Activated CD8-positive, alpha-beta memory T cell treated with anti-CD3 and anti-CD28 coated beads, Interleukin-2, amount 50 U/mL, for 48 hours (primary cell): ENCODE results near the gene NEURL3.

Experiments used
- DNase-seq: peaks from one replicate; pipeline ENCODE4 v3.0.0-alpha.2; 2020

NEURL3 gene

DNA sequence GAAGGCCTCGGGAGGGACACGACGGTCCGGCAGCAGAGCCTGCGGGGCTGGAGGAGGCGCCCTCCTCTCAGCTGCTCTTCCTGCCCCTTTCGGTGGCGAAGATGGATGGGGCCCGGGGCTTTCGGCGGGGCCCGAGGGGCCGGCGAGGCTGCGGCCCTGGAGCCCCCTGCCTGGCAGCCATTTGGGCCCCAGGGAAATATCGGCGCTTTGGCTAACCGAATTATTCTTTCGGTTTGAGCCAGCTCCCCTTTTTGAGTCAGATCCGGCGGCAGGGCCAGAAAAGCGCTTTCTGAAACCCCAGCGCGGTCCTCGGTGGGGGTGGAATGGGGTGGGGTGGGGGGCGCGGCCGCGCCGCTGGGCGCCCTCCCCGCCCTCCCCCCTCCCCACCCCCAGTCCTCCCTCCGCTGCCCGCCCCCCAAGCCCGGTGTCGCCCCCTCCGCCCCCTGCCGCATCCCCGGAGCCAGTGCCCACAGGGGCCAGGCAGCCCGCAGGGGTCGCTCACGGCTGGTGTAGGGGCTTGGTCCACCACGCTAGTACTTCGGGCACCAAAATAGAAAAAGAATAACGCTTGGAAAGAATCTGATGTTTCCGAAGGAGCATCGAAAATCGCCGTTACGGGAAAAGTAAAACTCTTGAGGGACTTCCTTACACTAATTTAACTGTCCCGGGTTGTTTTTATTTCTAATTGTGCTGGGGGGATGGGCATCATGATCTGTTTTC, 22.3 kb upstream of the NEURL3 start:
- DNase-seq, result peak; percentile 87

GRCh38 chr2:96526615-96527285, 21.6 kb upstream of the NEURL3 start:
- peak; percentile 56 for DNase-seq

- peak; percentile 57 for DNase-seq
These were observed 21.0 kb upstream of the NEURL3 start for GRCh38 chr2:96526101-96526591.

- DNase-seq, result no peak
These were observed 20.0 kb upstream of the NEURL3 start for GRCh38 chr2:96525211-96525507.

DNA sequence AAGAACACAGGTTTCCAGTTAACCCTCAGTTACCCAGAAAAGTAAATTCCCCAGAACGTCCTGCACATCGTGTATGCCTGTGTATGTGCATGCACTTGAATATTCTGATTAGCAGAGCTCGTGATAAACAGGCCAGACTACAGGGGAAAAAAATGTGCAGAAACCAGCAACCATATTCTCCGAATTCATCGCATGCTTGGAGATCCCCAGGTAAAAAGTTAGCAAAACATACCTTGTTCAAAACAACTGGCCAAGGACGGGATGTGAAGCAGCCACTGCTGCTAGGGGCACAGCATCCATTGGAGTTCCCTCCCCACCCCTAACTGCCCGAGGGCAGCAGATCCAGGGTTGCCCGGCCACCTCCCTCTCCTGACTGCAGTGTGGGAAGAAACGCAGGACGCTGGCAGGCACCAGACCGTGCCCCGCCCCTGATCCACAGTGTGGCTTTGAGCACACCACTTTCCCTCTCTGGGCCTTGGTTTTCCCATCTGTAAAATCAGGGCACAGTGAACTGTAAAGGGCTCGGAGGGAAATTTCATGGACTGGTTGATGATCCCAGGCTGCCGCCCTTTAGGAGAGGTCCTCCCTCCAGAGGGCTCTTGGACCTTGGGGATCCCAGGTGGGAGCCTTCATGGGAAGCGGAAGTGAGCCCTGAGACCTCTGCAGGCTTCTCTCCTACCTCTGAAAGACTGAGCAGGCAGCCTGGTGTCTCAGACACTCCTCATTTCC, 19.5 kb upstream of the NEURL3 start:
- DNase-seq, result peak; percentile 61

- peak; percentile 54 for DNase-seq
These were observed 18.7 kb upstream of the NEURL3 start for GRCh38 chr2:96523659-96524481.

- peak; percentile 51 for DNase-seq
These were observed 17.4 kb upstream of the NEURL3 start for GRCh38 chr2:96522304-96523203.

DNA sequence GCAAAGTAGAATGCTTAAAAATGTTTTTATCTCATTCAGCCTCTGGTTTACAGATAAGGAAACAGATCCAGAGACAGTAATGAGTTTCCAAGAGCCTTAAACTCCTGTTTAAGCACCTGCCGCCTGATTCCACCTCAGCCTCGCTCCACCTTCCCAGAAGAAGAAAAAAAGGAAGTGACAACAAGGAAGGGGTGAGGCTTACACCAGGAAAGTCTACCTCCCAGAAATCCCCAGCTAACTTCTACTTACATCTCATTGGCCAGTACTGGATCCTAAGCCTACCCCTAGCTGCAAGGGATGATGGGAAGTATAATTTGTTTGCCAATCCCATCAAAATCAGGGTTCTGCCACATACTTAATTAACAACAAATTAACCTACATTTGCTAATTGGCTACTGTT, 16.1 kb upstream of the NEURL3 start:
- DNase-seq, result no peak

- no peak for DNase-seq
These were observed 15.5 kb upstream of the NEURL3 start for GRCh38 chr2:96520697-96521096.

DNA sequence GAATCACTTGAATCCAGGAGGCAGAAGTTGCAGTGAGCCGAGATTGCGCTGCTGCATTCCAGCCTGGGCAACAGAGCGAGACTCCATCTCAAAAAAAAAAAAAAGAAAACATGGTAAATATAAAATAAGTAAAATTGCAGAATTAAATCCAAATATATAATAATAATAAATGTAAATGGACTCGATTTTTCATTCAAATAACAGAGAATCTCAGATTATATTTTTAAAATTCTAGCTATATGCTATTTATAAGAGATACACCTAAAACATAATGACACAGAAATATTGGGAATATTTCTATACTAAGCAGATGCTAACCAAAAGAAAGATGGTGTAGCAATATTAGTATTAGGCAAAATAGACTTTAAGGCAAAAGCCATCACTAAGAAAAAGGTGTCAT, 15.1 kb upstream of the NEURL3 start:
- DNase-seq, result no peak

DNA sequence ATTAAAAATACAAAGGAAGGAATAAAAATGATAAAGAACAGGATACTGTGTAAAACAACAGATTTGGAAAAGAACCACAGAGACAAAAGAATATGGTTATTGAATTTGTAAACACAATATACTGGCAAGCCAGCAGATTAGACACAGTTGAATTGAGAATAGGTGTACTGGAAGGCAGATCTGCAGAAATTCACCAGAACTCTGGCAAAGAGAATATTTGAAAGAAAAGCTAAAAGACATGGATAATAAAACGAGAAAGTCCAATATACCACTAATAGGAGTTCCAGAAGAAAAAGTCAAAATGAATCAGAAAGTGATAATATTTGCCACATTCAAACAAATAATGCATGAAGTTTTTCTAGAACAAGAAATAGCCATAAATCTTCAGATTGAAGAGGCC, 11.9 kb upstream of the NEURL3 start:
- no peak for DNase-seq

DNA sequence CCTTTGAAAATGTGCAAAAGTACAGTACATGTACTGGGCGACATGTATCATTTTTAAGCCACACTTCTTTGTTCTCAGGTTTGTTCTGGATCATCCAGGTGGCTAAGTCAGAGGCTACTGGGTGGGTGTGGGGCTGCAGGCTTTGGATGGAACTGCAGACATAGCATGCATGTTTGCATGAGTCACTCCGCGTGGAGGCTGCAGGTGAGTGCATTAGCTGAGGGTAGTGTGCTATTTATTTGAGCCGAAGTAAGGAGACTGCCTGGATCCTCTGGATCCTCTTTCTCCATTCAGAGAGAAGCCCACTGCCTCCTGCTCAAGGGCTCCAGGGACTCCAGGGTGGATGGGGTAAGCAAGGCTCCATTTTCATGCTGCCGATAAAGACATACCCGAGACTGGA, 9.4 kb upstream of the NEURL3 start:
- peak; percentile 46 for DNase-seq

GRCh38 chr2:96512341-96512740, 7.2 kb upstream of the NEURL3 start:
- peak; percentile 38 for DNase-seq

GRCh38 chr2:96511851-96512250, 6.7 kb upstream of the NEURL3 start:
- peak; percentile 54 for DNase-seq

DNA sequence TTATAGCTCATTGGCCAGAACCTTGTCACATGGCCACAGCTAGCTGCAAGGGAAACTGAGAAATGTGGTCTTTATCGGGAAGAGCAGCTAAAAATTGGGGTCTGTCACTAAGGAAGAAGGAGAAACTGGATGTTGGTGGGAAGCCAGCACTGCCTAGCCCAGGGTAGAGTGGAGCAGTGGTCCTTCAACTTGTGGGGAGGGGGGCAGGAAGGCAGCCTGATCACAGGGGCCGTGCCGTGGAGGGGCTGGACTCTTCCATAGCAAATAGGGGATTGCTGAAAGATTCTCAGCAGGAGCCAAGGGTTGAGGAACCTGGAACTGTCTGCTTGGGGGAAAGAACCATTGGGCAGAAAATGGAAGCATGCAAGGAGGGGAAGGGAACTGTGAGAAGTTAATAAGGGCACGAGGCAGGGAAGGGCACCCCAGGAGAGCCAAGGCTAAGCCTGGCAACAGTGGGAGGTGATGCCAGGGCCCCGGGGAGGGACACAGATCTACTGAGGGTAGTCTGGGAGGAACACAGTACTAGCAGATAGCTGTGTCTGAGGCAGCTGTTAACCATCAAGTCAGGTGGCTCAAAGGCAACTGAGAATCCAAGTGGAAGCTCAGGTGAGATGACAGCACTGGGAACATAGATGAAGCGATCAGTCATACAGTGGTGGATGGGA, 5.9 kb upstream of the NEURL3 start:
- DNase-seq, result peak; percentile 45

- DNase-seq, result no peak
These were observed 4.7 kb upstream of the NEURL3 start for GRCh38 chr2:96509847-96510230.

DNA sequence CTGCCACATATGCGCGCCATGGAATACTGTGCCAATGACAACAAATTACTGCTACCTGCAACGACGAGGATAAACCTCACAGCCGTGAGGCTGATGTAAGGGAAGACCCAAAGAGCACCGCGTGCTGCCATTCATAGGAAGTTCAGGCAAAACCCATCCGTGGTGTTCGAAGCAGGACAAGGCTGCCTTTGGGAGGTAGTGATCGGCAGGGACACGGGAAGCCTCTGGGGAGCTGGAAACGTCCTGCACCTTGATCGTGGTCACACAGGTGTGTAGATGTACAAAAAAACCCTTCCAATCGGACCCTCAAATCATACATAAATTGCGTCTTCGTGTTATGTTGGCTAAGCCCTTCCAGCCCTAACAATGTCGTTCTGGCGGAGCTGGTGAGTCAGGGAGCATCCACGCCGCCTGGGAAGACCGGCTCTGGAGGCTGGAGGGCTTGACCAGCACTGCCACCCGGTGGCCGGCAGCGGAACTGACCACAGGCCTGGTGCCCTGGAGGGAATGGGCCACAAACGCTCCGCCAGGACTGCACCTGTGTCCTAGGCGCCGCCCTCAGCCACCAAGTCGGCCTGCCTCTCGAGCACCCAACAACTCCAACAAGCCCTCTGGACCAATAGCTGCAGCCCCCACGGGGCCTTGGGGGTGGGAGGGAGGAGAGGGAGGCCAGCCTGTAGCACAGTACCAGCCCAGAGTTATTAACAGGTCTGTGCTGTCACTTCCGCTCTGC, 4.1 kb upstream of the NEURL3 start:
- peak; percentile 90 for DNase-seq

GRCh38 chr2:96508521-96509113, 3.5 kb upstream of the NEURL3 start:
- DNase-seq, result peak; percentile 58

- peak; percentile 100 for DNase-seq
These were observed 2.9 kb upstream of the NEURL3 start for GRCh38 chr2:96507957-96508520.

DNA sequence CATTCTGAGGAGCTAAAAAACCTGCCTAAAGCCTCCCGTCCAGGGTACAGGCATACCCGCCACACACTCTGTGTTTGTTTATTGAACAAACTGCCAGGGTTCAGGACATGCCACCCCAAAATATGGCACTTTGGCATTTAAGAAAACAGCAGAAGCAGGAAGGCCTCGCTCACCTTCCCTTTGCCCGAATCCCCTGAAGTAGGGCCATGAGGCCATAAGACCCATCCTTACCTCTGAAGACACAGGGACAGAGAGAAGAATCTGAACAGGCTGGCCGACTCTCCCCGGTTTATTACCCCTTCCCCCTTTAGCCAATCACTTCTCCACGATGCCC, 1.7 kb upstream of the NEURL3 start:
- peak; percentile 44 for DNase-seq
